ENCODE results near the gene DOCK2. TPM values are rescaled to one million over a fixed set of nuclear protein-coding genes. Genes with fewer than 3 reads are reported as not detected.

Gene DOCK2
- total RNA-seq, 1 experiment from 2014 or later: not detected

DNA sequence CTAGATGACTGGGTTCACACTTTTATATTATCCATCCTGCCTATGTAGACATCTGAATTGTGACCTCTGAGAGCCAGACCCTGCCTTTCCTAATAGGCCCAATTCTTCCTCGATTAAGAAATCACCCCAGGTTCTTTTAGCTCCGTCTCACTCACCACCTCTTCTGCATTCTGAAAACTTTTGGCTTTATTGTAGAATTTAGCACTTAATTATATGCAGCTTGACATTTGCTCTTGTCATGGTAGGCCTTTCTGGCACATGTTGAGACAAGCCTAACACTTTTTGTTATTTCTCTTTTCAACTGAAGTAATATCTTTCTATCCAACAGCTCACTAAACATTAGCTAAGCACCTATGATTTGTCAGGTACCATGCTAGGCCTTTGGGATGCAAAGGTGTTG is 180.0 kb downstream of the DOCK2 start:
- no peaks in the 10 kb centered on the region for H3K36me3 Mint-ChIP-seq (ENCODE audit: insufficient read depth, unreplicated experiment)
- TF ChIP-seq, protein P1, sequence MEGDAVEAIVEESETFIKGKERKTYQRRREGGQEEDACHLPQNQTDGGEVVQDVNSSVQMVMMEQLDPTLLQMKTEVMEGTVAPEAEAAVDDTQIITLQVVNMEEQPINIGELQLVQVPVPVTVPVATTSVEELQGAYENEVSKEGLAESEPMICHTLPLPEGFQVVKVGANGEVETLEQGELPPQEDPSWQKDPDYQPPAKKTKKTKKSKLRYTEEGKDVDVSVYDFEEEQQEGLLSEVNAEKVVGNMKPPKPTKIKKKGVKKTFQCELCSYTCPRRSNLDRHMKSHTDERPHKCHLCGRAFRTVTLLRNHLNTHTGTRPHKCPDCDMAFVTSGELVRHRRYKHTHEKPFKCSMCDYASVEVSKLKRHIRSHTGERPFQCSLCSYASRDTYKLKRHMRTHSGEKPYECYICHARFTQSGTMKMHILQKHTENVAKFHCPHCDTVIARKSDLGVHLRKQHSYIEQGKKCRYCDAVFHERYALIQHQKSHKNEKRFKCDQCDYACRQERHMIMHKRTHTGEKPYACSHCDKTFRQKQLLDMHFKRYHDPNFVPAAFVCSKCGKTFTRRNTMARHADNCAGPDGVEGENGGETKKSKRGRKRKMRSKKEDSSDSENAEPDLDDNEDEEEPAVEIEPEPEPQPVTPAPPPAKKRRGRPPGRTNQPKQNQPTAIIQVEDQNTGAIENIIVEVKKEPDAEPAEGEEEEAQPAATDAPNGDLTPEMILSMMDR (IDR thresholded peaks at IDR 0.05; ENCODE audit: unreplicated experiment): no peak
- DNase-seq: no peak
- intact Hi-C loops (cut with micrococcal nuclease; ENCODE audit: unreplicated experiment): no loop called here
- no TSS peak for BruUV-seq (replicated peaks)
- H3K4me3 Mint-ChIP-seq (ENCODE audit: low read depth, unreplicated experiment): no peak overlapping the region
- H3K9me3 Mint-ChIP-seq (ENCODE audit: low read depth, unreplicated experiment): peaks cover 5% of the 10 kb centered on the region
- H3K4me1 Mint-ChIP-seq (ENCODE audit: low read depth, unreplicated experiment): no peaks in the 10 kb centered on the region
- no peak overlapping the region for H3K27ac Mint-ChIP-seq (ENCODE audit: unreplicated experiment)
- CTCF ChIA-PET: interaction anchor here (0.7 kb wide), 1 partner anchor 238 kb away, joined by 3 read pairs; no protein-coding TSS in a partner anchor
- H3K27me3 Mint-ChIP-seq (ENCODE audit: unreplicated experiment): peaks cover 43% of the 10 kb centered on the region

DNA sequence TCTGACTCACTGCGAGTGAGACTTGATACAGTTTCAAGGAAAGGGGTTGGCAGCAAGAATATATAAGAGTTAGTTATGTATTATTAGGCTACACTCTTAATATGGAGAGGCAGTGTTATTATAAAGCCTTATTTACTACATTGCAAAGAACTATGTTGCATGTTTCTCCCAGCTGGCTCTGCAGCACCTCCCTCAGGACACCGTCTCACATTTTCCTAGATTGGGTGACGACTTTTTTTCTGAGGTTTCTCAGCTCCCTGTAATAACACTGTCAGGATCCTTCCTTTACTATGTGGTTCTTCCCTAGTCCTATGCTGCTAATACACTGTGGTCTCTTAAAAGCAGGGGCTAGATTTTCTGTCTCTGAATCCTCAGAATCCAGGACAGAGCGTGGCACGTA is 189.5 kb downstream of the DOCK2 start:
- TF ChIP-seq, protein P1 (IDR thresholded peaks at IDR 0.05; ENCODE audit: unreplicated experiment): no peak
- no peaks in the 10 kb centered on the region for H3K36me3 Mint-ChIP-seq (ENCODE audit: insufficient read depth, unreplicated experiment)
- H3K9me3 Mint-ChIP-seq (ENCODE audit: low read depth, unreplicated experiment): peaks cover 2% of the 10 kb centered on the region
- H3K4me3 Mint-ChIP-seq (ENCODE audit: low read depth, unreplicated experiment): no peak overlapping the region
- intact Hi-C loops (cut with micrococcal nuclease; ENCODE audit: unreplicated experiment): loop anchor here (5.0 kb wide), 1 partner anchor 124 kb away; no protein-coding TSS in a partner anchor
- no peak for DNase-seq
- CTCF ChIA-PET: interaction anchor here (0.8 to 1.3 kb wide), 3 partner anchors 40 to 125 kb away, joined by 3 read pairs; no protein-coding TSS in a partner anchor
- H3K27ac Mint-ChIP-seq (ENCODE audit: unreplicated experiment): no peak overlapping the region
- no TSS peak for BruUV-seq (replicated peaks)
- peaks cover 49% of the 10 kb centered on the region for H3K27me3 Mint-ChIP-seq (ENCODE audit: unreplicated experiment)
- no peaks in the 10 kb centered on the region for H3K4me1 Mint-ChIP-seq (ENCODE audit: low read depth, unreplicated experiment)

GRCh38 chr5:169827769-169828168 is 190.7 kb downstream of the DOCK2 start:
- no peaks in the 10 kb centered on the region for H3K36me3 Mint-ChIP-seq (ENCODE audit: insufficient read depth, unreplicated experiment)
- intact Hi-C loops (cut with micrococcal nuclease; ENCODE audit: unreplicated experiment): loop anchor here (5.0 kb wide), 1 partner anchor 125 kb away; no protein-coding TSS in a partner anchor
- H3K27ac Mint-ChIP-seq (ENCODE audit: unreplicated experiment): no peak overlapping the region
- TF ChIP-seq, protein P1 (IDR thresholded peaks at IDR 0.05; ENCODE audit: unreplicated experiment): no peak
- no peaks in the 10 kb centered on the region for H3K9me3 Mint-ChIP-seq (ENCODE audit: low read depth, unreplicated experiment)
- no TSS peak for BruUV-seq (replicated peaks)
- CTCF ChIA-PET: no interaction called here
- no peak overlapping the region for H3K4me3 Mint-ChIP-seq (ENCODE audit: low read depth, unreplicated experiment)
- H3K27me3 Mint-ChIP-seq (ENCODE audit: unreplicated experiment): peaks cover 46% of the 10 kb centered on the region
- no peak for DNase-seq
- H3K4me1 Mint-ChIP-seq (ENCODE audit: low read depth, unreplicated experiment): no peaks in the 10 kb centered on the region

DNA sequence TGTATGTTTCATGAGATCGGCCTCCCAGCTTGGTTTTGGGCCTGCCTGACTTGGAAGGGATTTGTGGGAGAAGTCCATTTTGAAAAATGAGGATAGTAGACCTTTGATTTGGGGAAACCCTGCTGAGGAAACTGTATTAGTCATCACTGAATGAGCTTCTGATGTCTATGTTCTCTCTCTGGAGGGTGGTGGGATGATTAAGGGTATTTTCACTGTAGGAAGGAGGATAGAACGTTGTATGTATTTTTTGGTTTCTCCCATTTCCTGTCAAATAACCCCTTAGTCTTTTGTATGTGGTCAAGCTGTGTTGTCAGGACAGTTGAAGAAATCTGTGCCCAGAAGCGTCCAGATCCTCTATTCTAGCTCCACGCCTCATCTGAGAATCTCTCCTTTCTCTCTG is 191.3 kb downstream of the DOCK2 start:
- CTCF ChIA-PET: no interaction called here
- Mint-ChIP-seq H3K36me3 (ENCODE audit: insufficient read depth, unreplicated experiment) (no peaks in the 10 kb centered on the region), H3K27ac (ENCODE audit: unreplicated experiment) (no peak overlapping the region), H3K27me3 (ENCODE audit: unreplicated experiment) (peaks cover 41% of the 10 kb centered on the region), H3K4me3 (ENCODE audit: low read depth, unreplicated experiment) (no peak overlapping the region), H3K9me3 (ENCODE audit: low read depth, unreplicated experiment) (no peaks in the 10 kb centered on the region), H3K4me1 (ENCODE audit: low read depth, unreplicated experiment) (no peaks in the 10 kb centered on the region)
- BruUV-seq (replicated peaks): no TSS peak
- intact Hi-C loops (cut with micrococcal nuclease; ENCODE audit: unreplicated experiment): loop anchor here (5.0 kb wide), 1 partner anchor 126 kb away; no protein-coding TSS in a partner anchor
- TF ChIP-seq, protein P1 (IDR thresholded peaks at IDR 0.05; ENCODE audit: unreplicated experiment): no peak
- DNase-seq: no peak

All from Calu3 (cell line).